GM21360 (cell line): ENCODE measurements around the gene FOXO3.

Experiments
- ATAC-seq: cut with Tn5 transposase; IDR thresholded peaks from one replicate; pipeline ENCODE4 v1.9.1; 2021; ENCODE audit warnings: mild to moderate bottlenecking, moderate library complexity; ENCODE audit not compliant: unreplicated experiment

The FOXO3 gene

GRCh38 chr6:108732091-108732870, 171.6 kb downstream of the FOXO3 start:
- no peak for ATAC-seq

GRCh38 chr6:108733051-108733450, 172.3 kb downstream of the FOXO3 start:
- no peak for ATAC-seq

GRCh38 chr6:108733706-108734265, 173.1 kb downstream of the FOXO3 start:
- no peak for ATAC-seq
